UCSD-AML1 (cell line): ENCODE measurements around the gene GIPC3.
"Not testable (repeated sequence)": the region's sequence is repeated elsewhere in the genome, so short reads cannot be mapped to it uniquely, and the experiment has no call there.

Experiments
- DNase-seq: peaks from one replicate; lab custom pipeline; 2025; ENCODE audit not compliant: unreplicated experiment; lab: John Stamatoyannopoulos, UW

Gene GIPC3

GRCh38 chr19:3550947-3551791 is 34.1 kb upstream of the GIPC3 start:
- no peak for DNase-seq

GRCh38 chr19:3551792-3552095 is 33.5 kb upstream of the GIPC3 start:
- no peak for DNase-seq

GRCh38 chr19:3554254-3555083 is 30.8 kb upstream of the GIPC3 start:
- peak; percentile 39 for DNase-seq

GRCh38 chr19:3555653-3556422 is 29.4 kb upstream of the GIPC3 start:
- no peak for DNase-seq

- no peak for DNase-seq
These were observed 28.8 kb upstream of the GIPC3 start for GRCh38 chr19:3556423-3556977.

- DNase-seq, result peak; percentile 38
These were observed 28.3 kb upstream of the GIPC3 start for GRCh38 chr19:3556978-3557460.

GRCh38 chr19:3557461-3558248 is 27.6 kb upstream of the GIPC3 start, which contains the start of gene MFSD12:
Gene MFSD12, minus strand, starts transcription at chr19:3557586. Its CDS starts 183 bp downstream, at chr19:3557403.
- peak; percentile 94 for DNase-seq

GRCh38 chr19:3563709-3564524 is 21.4 kb upstream of the GIPC3 start:
- no peak for DNase-seq

GRCh38 chr19:3565139-3565538 is 20.1 kb upstream of the GIPC3 start:
- DNase-seq, result no peak

- not testable (repeated sequence) for DNase-seq
These were observed 15.2 kb upstream of the GIPC3 start for GRCh38 chr19:3570042-3570441.

GRCh38 chr19:3570606-3571011 is 14.7 kb upstream of the GIPC3 start:
- no peak for DNase-seq

GRCh38 chr19:3572132-3572854 is 13.0 kb upstream of the GIPC3 start:
- DNase-seq, result peak; percentile 100

GRCh38 chr19:3572855-3573161 is 12.5 kb upstream of the GIPC3 start, which contains the start of gene HMG20B:
Gene HMG20B, plus strand, starts transcription at chr19:3572944. Its CDS starts 366 bp downstream, at chr19:3573310.
- DNase-seq, result no peak

- peak; percentile 51 for DNase-seq
These were observed 12.0 kb upstream of the GIPC3 start for GRCh38 chr19:3573162-3573857.

GRCh38 chr19:3573858-3574637 is 11.2 kb upstream of the GIPC3 start:
- peak; percentile 99 for DNase-seq

- peak; percentile 55 for DNase-seq
These were observed 10.0 kb upstream of the GIPC3 start for GRCh38 chr19:3575260-3575741.
